Loucy (cell line): ENCODE results near the gene RNF41.

Experiments used
- CTCF ChIP-seq: fragments of 200-600 bp; sonication (generic); conservative IDR thresholded peaks from 2 replicates; pipeline ENCODE4 v1.5.1; 2014; ENCODE audit warnings: mild to moderate bottlenecking, antibody characterized with exemption, low read length
- EZH2phosphoT487 ChIP-seq: fragments of 200-600 bp; IDR thresholded peaks from 2 replicates; pipeline ENCODE4 v1.6.1; 2018; ENCODE audit warnings: antibody characterized with exemption, mild to moderate bottlenecking, moderate library complexity, borderline replicate concordance

DNA sequence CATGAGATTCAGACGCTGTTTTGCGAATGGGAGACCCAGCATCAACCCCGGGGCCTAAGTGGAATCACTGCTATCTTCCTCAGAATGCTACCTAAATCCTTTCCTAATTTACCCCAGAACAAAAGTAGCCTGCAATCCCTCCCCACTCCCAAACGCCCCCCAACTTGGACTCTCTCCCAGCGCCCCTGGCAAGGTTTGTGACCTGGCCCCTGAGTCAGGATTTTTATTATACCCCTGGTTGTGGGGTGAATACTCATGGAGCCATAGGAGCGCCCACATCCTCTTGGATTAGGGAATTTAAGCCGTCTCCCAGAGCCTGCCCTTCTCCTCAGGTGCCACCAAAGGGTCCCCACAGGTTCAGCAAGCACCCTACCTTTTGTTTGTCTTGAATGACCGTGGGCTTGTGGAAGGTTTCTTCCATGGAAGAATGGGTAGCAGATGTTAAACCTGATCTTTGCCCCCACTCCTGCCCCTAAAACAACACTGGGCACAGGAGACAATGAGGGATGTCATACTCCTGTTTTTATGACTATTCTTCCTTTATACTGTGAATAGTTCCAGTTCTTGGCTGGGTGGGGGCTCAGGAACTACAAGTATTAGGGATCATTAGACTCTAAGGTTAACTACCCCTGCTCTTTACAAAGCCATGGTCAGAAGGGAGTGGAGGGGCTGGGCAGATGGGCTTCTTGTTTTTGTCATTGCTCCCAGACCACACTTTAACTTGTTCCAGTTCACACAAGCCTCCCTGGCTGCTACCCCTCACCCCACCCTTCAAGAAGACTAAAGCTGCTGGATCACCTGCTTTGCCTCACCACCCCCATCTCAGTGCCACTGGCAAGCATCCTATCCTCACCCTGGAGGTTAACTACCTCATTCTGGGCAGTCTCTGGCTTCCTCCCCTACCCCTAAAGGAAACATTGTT lies 68.7 kb downstream of the RNF41 start:
- TF ChIP-seq CTCF (no peak), EZH2phosphoT487 (no peak)
